Peyer's patch (tissue), 4 donors: ENCODE results near the gene GGTLC2.

Experiments
- CTCF ChIP-seq, 6 experiments: fragments of 450-650 bp in 4 of 6; fragments of 200-600 bp in 2 of 6; sonication (generic) in 1 of 6; IDR thresholded peaks; one replicate each; pipeline ENCODE4 v1.5.1; 2017 to 2019; ENCODE audit warnings: antibody characterized with exemption in 6 of 6, mild to moderate bottlenecking in 3 of 6, moderate library complexity in 1 of 6
- POLR2A ChIP-seq, 2 donors: fragments of 450-650 bp; IDR thresholded peaks; one replicate each; pipeline ENCODE4 v1.5.1; 2017; ENCODE audit warnings: antibody characterized with exemption in 2 of 2, mild to moderate bottlenecking in 2 of 2, moderate library complexity in 2 of 2

- TF ChIP-seq POLR2A (IDR thresholded peaks at IDR 0.05) = peak; percentile 6 to 7
- peak in 4 of 6 experiments; percentile 68 to 93 (median 86) for TF ChIP-seq CTCF (IDR thresholded peaks at IDR 0.05)
Measured at GRCh38 chr22:22692707-22693530, 48.5 kb downstream of the GGTLC2 start.
